Fibroblast of pulmonary artery (primary cell): ENCODE measurements around the gene JPH2.
A peak's percentile ranks its signal among the peaks of the same experiment; 100 is the strongest.

Source experiments
- DNase-seq: peaks from one replicate; pipeline ENCODE4 v3.0.0-alpha.2; 2010; ENCODE audit warnings: low read depth
- H3K4me3 ChIP-seq: replicated peaks from 2 replicates; pipeline ENCODE4 v1.5.1; 2011; ENCODE audit warnings: low read depth, mild to moderate bottlenecking, control low read depth, low read length, moderate library complexity
- CTCF ChIP-seq: IDR thresholded peaks from 2 replicates; pipeline ENCODE4 v1.5.1; 2011; ENCODE audit warnings: mild to moderate bottlenecking, control low read depth, low read length, inconsistent platforms; ENCODE audit errors: missing control alignments

JPH2 gene

GRCh38 chr20:44206132-44206531 lies 19.1 kb upstream of the JPH2 start:
- no peak for TF ChIP-seq CTCF

GRCh38 chr20:44204832-44205215 lies 17.8 kb upstream of the JPH2 start:
- H3K4me3 ChIP-seq = no peak overlapping the region
- no peak for TF ChIP-seq CTCF
- no peak for DNase-seq

More at GRCh38 chr20:44206132-44206531, 19.1 kb upstream of the JPH2 start:
- DNase-seq = no peak
- no peak overlapping the region for H3K4me3 ChIP-seq

GRCh38 chr20:44204156-44204831 lies 17.3 kb upstream of the JPH2 start:
- peak; percentile 93 for DNase-seq
- TF ChIP-seq CTCF = no peak
- no peak overlapping the region for H3K4me3 ChIP-seq

- DNase-seq = no peak
- no peak overlapping the region for H3K4me3 ChIP-seq
- no peak for TF ChIP-seq CTCF
Measured at GRCh38 chr20:44203161-44203560, 16.2 kb upstream of the JPH2 start.

GRCh38 chr20:44200983-44201382 lies 14.0 kb upstream of the JPH2 start:
- no peak for TF ChIP-seq CTCF
- H3K4me3 ChIP-seq = no peak overlapping the region
- DNase-seq = no peak

DNA sequence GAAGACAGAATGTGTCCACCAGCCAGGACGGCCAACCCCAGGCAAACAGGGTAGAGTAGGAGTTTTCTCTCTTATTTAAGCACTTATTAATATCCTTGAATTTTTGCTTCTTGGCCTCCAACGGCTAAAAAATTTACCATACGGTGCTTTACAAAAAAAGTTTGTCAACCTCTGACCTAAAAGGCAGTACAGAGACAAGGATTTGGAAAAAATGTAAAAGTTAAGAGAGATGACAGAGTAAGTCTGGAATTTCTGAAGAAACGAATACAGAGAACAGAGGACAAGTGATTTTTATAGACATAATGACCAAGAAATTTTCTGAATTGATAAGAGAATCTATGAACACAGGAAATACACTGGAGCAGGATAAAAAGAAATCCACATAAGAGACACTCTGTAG lies 13.4 kb upstream of the JPH2 start:
- no peak for TF ChIP-seq CTCF
- no peak overlapping the region for H3K4me3 ChIP-seq
- DNase-seq = no peak

- no peak for TF ChIP-seq CTCF
- no peak for DNase-seq
- no peak overlapping the region for H3K4me3 ChIP-seq
Measured at GRCh38 chr20:44199877-44200276, 12.9 kb upstream of the JPH2 start.
